Mucosa of rectum (tissue), 2 donors: ENCODE data around the gene RUBCN.
A peak's percentile ranks its signal among the peaks of the same experiment; 100 is the strongest.
"Not testable (repeated sequence)": the region's sequence is repeated elsewhere in the genome, so short reads cannot be mapped to it uniquely, and the experiment has no call there.

Experiments used
- H3K27ac ChIP-seq, 2 donors: one replicate each; pipeline ENCODE4 v1.7.0; 2013; ENCODE audit warnings: inconsistent platforms in 2 of 2, low read depth in 2 of 2, low read length in 2 of 2
- H3K27me3 ChIP-seq, 2 donors: one replicate each; pipeline ENCODE4 v1.7.0; 2013; ENCODE audit warnings: low read length in 2 of 2; ENCODE audit not compliant: control insufficient read depth in 2 of 2, insufficient read depth in 2 of 2
- H3K36me3 ChIP-seq, 2 donors: one replicate each; pipeline ENCODE4 v1.7.0; 2013; ENCODE audit warnings: low read length in 2 of 2; ENCODE audit not compliant: control insufficient read depth in 2 of 2, insufficient read depth in 2 of 2
- H3K4me1 ChIP-seq, 2 donors: one replicate each; pipeline ENCODE4 v1.7.0; 2013; ENCODE audit warnings: low read length in 2 of 2, mild to moderate bottlenecking in 1 of 2; ENCODE audit not compliant: control insufficient read depth in 2 of 2, insufficient read depth in 2 of 2
- H3K4me3 ChIP-seq, 2 donors: one replicate each; pipeline ENCODE4 v1.7.0; 2013; ENCODE audit warnings: low read length in 2 of 2
- H3K9ac ChIP-seq, 2 donors: one replicate each; pipeline ENCODE4 v1.7.0; 2013; ENCODE audit warnings: low read length in 2 of 2, low read depth in 1 of 2, mild to moderate bottlenecking in 1 of 2
- H3K9me3 ChIP-seq, 2 donors: one replicate each; pipeline ENCODE4 v1.7.0; 2013; ENCODE audit warnings: low read length in 2 of 2; ENCODE audit not compliant: control insufficient read depth in 2 of 2
- donor health status: healthy.
- donor health status: Normal muscosa, but diverticular disease.

The RUBCN gene

GRCh38 chr3:197720694-197721093, 16.0 kb downstream of the RUBCN start:
- no peaks in the 10 kb centered on the region for H3K27me3 ChIP-seq
- H3K9me3 ChIP-seq = no peaks in the 10 kb centered on the region

GRCh38 chr3:197718891-197719290, 17.8 kb downstream of the RUBCN start:
- Histone ChIP-seq H3K4me1 (no peaks in the 10 kb centered on the region), H3K9ac (no peak overlapping the region), H3K27me3 (no peaks in the 10 kb centered on the region), H3K9me3 (no peaks in the 10 kb centered on the region), H3K4me3 (no peak overlapping the region), H3K27ac (no peak overlapping the region), H3K36me3 (peaks cover 2 to 4% of the 10 kb centered on the region in 2 donors)

More at GRCh38 chr3:197720694-197721093, 16.0 kb downstream of the RUBCN start:
- Histone ChIP-seq H3K9ac (no peak overlapping the region), H3K36me3 (peaks cover 0 to 2% of the 10 kb centered on the region in 2 donors), H3K4me3 (no peak overlapping the region), H3K4me1 (no peaks in the 10 kb centered on the region), H3K27ac (no peak overlapping the region)

GRCh38 chr3:197714251-197714650, 22.5 kb downstream of the RUBCN start:
- Histone ChIP-seq H3K9me3 (no peaks in the 10 kb centered on the region), H3K27me3 (no peaks in the 10 kb centered on the region), H3K36me3 (peaks cover 5 to 7% of the 10 kb centered on the region in 2 donors), H3K9ac (no peak overlapping the region), H3K4me3 (no peak overlapping the region), H3K27ac (no peak overlapping the region), H3K4me1 (peaks cover 3 to 7% of the 10 kb centered on the region in 2 donors)

- H3K9ac ChIP-seq = peak overlapping the region in 1 of 2 donors; percentile 41
- H3K9me3 ChIP-seq = no peaks in the 10 kb centered on the region
- peak overlapping the region in 1 of 2 donors; percentile 7 for H3K4me3 ChIP-seq
- no peaks in the 10 kb centered on the region for H3K27me3 ChIP-seq
- peak overlapping the region; percentile 41 to 78 for H3K27ac ChIP-seq
- H3K36me3 ChIP-seq = peaks cover 5 to 7% of the 10 kb centered on the region in 2 donors
- H3K4me1 ChIP-seq = peaks cover 3 to 7% of the 10 kb centered on the region in 2 donors
Measured at GRCh38 chr3:197713477-197713822, 23.3 kb downstream of the RUBCN start.

- peak overlapping the region; percentile 65 for H3K9ac ChIP-seq
- peaks cover 3 to 7% of the 10 kb centered on the region in 2 donors for H3K4me1 ChIP-seq
- peaks cover 3 to 7% of the 10 kb centered on the region in 2 donors for H3K36me3 ChIP-seq
- H3K27me3 ChIP-seq = no peaks in the 10 kb centered on the region
- H3K4me3 ChIP-seq = peak overlapping the region; percentile 53 to 54
- peak overlapping the region; percentile 78 to 82 for H3K27ac ChIP-seq
- no peaks in the 10 kb centered on the region for H3K9me3 ChIP-seq
Measured at GRCh38 chr3:197711973-197712707, 24.6 kb downstream of the RUBCN start.

GRCh38 chr3:197710965-197711364, 25.7 kb downstream of the RUBCN start:
- not testable (repeated sequence) for H3K9me3 ChIP-seq, H3K27ac ChIP-seq, H3K27me3 ChIP-seq, H3K4me3 ChIP-seq, H3K4me1 ChIP-seq, H3K36me3 ChIP-seq, H3K9ac ChIP-seq

GRCh38 chr3:197709135-197709534, 27.6 kb downstream of the RUBCN start:
- Histone ChIP-seq H3K9ac (no peak overlapping the region), H3K27ac (no peak overlapping the region), H3K36me3 (peaks cover 12 to 18% of the 10 kb centered on the region in 2 donors), H3K4me1 (peaks cover 3 to 7% of the 10 kb centered on the region in 2 donors), H3K9me3 (no peaks in the 10 kb centered on the region), H3K4me3 (no peak overlapping the region), H3K27me3 (no peaks in the 10 kb centered on the region)

GRCh38 chr3:197706658-197707057, 30.0 kb downstream of the RUBCN start:
- Histone ChIP-seq H3K36me3 (peaks cover 20 to 31% of the 10 kb centered on the region in 2 donors), H3K4me1 (no peaks in the 10 kb centered on the region), H3K27me3 (no peaks in the 10 kb centered on the region), H3K9ac (no peak overlapping the region), H3K27ac (no peak overlapping the region), H3K9me3 (no peaks in the 10 kb centered on the region), H3K4me3 (no peak overlapping the region)

- Histone ChIP-seq H3K9me3 (no peaks in the 10 kb centered on the region), H3K4me3 (no peak overlapping the region), H3K36me3 (peaks cover 41 to 63% of the 10 kb centered on the region in 2 donors), H3K27me3 (no peaks in the 10 kb centered on the region), H3K27ac (no peak overlapping the region), H3K4me1 (no peaks in the 10 kb centered on the region), H3K9ac (no peak overlapping the region)
Measured at GRCh38 chr3:197701841-197702240, 34.9 kb downstream of the RUBCN start.

- Histone ChIP-seq H3K36me3 (peaks cover 53 to 69% of the 10 kb centered on the region in 2 donors), H3K27ac (no peak overlapping the region)
Measured at GRCh38 chr3:197700095-197700494, 36.6 kb downstream of the RUBCN start.

More at GRCh38 chr3:197700095-197700494, 36.6 kb downstream of the RUBCN start:
- Histone ChIP-seq H3K4me3 (no peak overlapping the region), H3K27me3 (no peaks in the 10 kb centered on the region), H3K9me3 (no peaks in the 10 kb centered on the region), H3K4me1 (no peaks in the 10 kb centered on the region), H3K9ac (no peak overlapping the region)
